SK-N-SH treated with all-trans-retinoic acid at 6 μM for 48 hours (cell line): ENCODE results near the gene LTO1.

ENCODE experiments used
- ARNTL ChIP-seq: fragments of 450-650 bp; formaldehyde crosslinking; IDR thresholded peaks from 2 replicates; pipeline ENCODE4 v1.5.0; 2020; ENCODE audit warnings: low read depth, mild to moderate bottlenecking, moderate library complexity, borderline replicate concordance
- ESRRG ChIP-seq: fragments of 250-450 bp; sonication (Bioruptor Pico); IDR thresholded peaks from 2 replicates; pipeline ENCODE4 v1.6.1; 2021; ENCODE audit warnings: mild to moderate bottlenecking
- PATZ1 ChIP-seq: fragments of 250-450 bp; sonication (Bioruptor Pico); IDR thresholded peaks from 2 replicates; pipeline ENCODE4 v1.8.0; 2020; ENCODE audit warnings: mild to moderate bottlenecking, moderate library complexity, borderline replicate concordance
- RARB ChIP-seq: fragments of 250-450 bp; sonication (Bioruptor Pico); IDR thresholded peaks from 2 replicates; pipeline ENCODE4 v1.8.0; 2021; ENCODE audit warnings: mild to moderate bottlenecking, moderate library complexity
- SNAI2 ChIP-seq: fragments of 250-450 bp; sonication (Bioruptor Pico); IDR thresholded peaks from 2 replicates; pipeline ENCODE4 v1.5.0; 2020; ENCODE audit warnings: mild to moderate bottlenecking, moderate library complexity
- TCF4 ChIP-seq: fragments of 250-450 bp; sonication (Bioruptor Pico); IDR thresholded peaks from 2 replicates; pipeline ENCODE4 v1.8.0; 2021; ENCODE audit warnings: mild to moderate bottlenecking, moderate library complexity, borderline replicate concordance
- ZC3H10 ChIP-seq: fragments of 250-450 bp; sonication (Bioruptor Pico); IDR thresholded peaks from 2 replicates; pipeline ENCODE4 v1.5.1; 2021; ENCODE audit warnings: mild to moderate bottlenecking, moderate library complexity
- ZNF8 ChIP-seq: fragments of 450-650 bp; formaldehyde crosslinking; IDR thresholded peaks from 2 replicates; pipeline ENCODE4 v1.5.0; 2020; ENCODE audit warnings: mild to moderate bottlenecking, moderate library complexity

- no peak for TF ChIP-seq TCF4 (CRISPR knock-in tag)
- TF ChIP-seq ZC3H10 (CRISPR knock-in tag), result no peak
- TF ChIP-seq ESRRG (CRISPR knock-in tag), result no peak
- TF ChIP-seq ZNF8, result no peak
- TF ChIP-seq SNAI2 (CRISPR knock-in tag), result no peak
- no peak for TF ChIP-seq ARNTL
- TF ChIP-seq PATZ1 (CRISPR knock-in tag), result no peak
- TF ChIP-seq RARB (CRISPR knock-in tag), result no peak
Observed at GRCh38 chr11:69674886-69675714, at the start of gene LTO1.
